Breast epithelium (tissue), 4 donors: ENCODE results near the gene IL1RN. TPM values are rescaled to one million over a fixed set of nuclear protein-coding genes. Genes with fewer than 3 reads are reported as not detected.
A peak's percentile ranks its signal among the peaks of the same experiment; 100 is the strongest.

Source experiments
- DNase-seq, 2 donors: peaks; one replicate each; pipeline ENCODE4 v3.0.0-alpha.2; 2019; ENCODE audit warnings: low spot score in 2 of 2
- H3K27ac ChIP-seq, 2 donors: fragments of 200-600 bp; sonication (generic) in 1 of 2; one replicate each; pipeline ENCODE4 v1.5.1; 2016 to 2019; ENCODE audit warnings: mild to moderate bottlenecking in 1 of 2
- H3K27me3 ChIP-seq, 2 donors: fragments of 200-600 bp; sonication (generic) in 1 of 2; one replicate each; pipeline versions ENCODE4 v1.5.1 to v1.6.0; 2017 to 2019; ENCODE audit warnings: control low read depth in 1 of 2, mild to moderate bottlenecking in 1 of 2
- H3K36me3 ChIP-seq: fragments of 200-600 bp; one replicate; pipeline ENCODE4 v1.5.1; 2019
- H3K4me1 ChIP-seq, 2 donors: fragments of 200-600 bp; sonication (generic); one replicate each; pipeline ENCODE4 v1.5.1; 2016 to 2019; ENCODE audit warnings: control low read depth in 1 of 2
- H3K4me3 ChIP-seq, 3 donors: fragments of 200-600 bp; sonication (generic); 1 replicate in 2 of 3; 2 replicates in 1 of 3; pipeline ENCODE4 v1.5.1; 2016 to 2019; ENCODE audit warnings: mild to moderate bottlenecking in 3 of 3, moderate library complexity in 2 of 3
- H3K9me3 ChIP-seq, 2 donors: fragments of 200-600 bp; sonication (generic) in 1 of 2; one replicate each; pipeline ENCODE4 v1.5.1; 2016 to 2019; ENCODE audit warnings: control low read depth in 1 of 2
- CTCF ChIP-seq, 3 donors: fragments of 450-650 bp; IDR thresholded peaks; one replicate each; pipeline ENCODE4 v1.5.1; 2016 to 2017; ENCODE audit warnings: antibody characterized with exemption in 3 of 3, mild to moderate bottlenecking in 3 of 3, moderate library complexity in 3 of 3
- POLR2A ChIP-seq: fragments of 450-650 bp; IDR thresholded peaks from one replicate; pipeline ENCODE4 v1.6.1; 2016; ENCODE audit warnings: antibody characterized with exemption, mild to moderate bottlenecking, moderate library complexity
- POLR2AphosphoS5 ChIP-seq, 3 donors: sonication (generic); formaldehyde crosslinking; IDR thresholded peaks; one replicate each; pipeline ENCODE4 v1.6.1; 2017; ENCODE audit warnings: antibody characterized with exemption in 3 of 3
- intact Hi-C: fragments of 100-400 bp; cut with DNase I; formaldehyde crosslinking; loops from one replicate; pipeline ENCODE4 v1.15.1; 2023; ENCODE audit warnings: low total_unique reads
- total RNA-seq, 3 donors: library from RNA; depleted of rRNA; stranded (reverse); fragments of >200 nt; gene quantifications; one replicate each; pipeline ENCODE4 v1.1.0, GENCODE V29; 2016

IL1RN gene
- total RNA-seq, 3 donors from 2014 or later = 0.66 to 3.8 (median 1.6) TPM

GRCh38 chr2:113155331-113155730 is 27.9 kb downstream of the IL1RN start:
- H3K36me3 ChIP-seq = no peaks in the 10 kb centered on the region
- no peak overlapping the region for H3K27ac ChIP-seq
- H3K27me3 ChIP-seq = no peaks in the 10 kb centered on the region
- intact Hi-C loops = no loop called here
- TF ChIP-seq POLR2AphosphoS5 (IDR thresholded peaks at IDR 0.05) (no peak), POLR2A (no peak), CTCF (IDR thresholded peaks at IDR 0.05) (no peak)
- H3K9me3 ChIP-seq = no peaks in the 10 kb centered on the region
- DNase-seq = no peak
- H3K4me3 ChIP-seq = no peak overlapping the region
- H3K4me1 ChIP-seq = no peaks in the 10 kb centered on the region

- H3K27ac ChIP-seq = peak overlapping the region; percentile 82 to 93
- intact Hi-C loops = no loop called here
- no peaks in the 10 kb centered on the region for H3K27me3 ChIP-seq
- H3K9me3 ChIP-seq = no peaks in the 10 kb centered on the region
- no peaks in the 10 kb centered on the region for H3K4me1 ChIP-seq
- peak overlapping the region in 2 of 3 donors; percentile 62 to 74 for H3K4me3 ChIP-seq
- TF ChIP-seq CTCF (IDR thresholded peaks at IDR 0.05) (no peak), POLR2A (no peak), POLR2AphosphoS5 (IDR thresholded peaks at IDR 0.05) (no peak)
- no peaks in the 10 kb centered on the region for H3K36me3 ChIP-seq
- no peak for DNase-seq
These were observed 29.1 kb downstream of the IL1RN start for GRCh38 chr2:113156278-113157117.

GRCh38 chr2:113157118-113157896 is 29.9 kb downstream of the IL1RN start:
- Histone ChIP-seq H3K4me1 (no peaks in the 10 kb centered on the region), H3K27ac (peak overlapping the region; percentile 82 to 93), H3K27me3 (no peaks in the 10 kb centered on the region), H3K36me3 (no peaks in the 10 kb centered on the region), H3K9me3 (no peaks in the 10 kb centered on the region), H3K4me3 (peak overlapping the region; percentile 26 to 74 (median 62))
- TF ChIP-seq POLR2AphosphoS5 (IDR thresholded peaks at IDR 0.05) (no peak), POLR2A (no peak), CTCF (IDR thresholded peaks at IDR 0.05) (no peak)
- peak in 1 of 2 donors; percentile 81 for DNase-seq
- intact Hi-C loops = no loop called here

GRCh38 chr2:113157897-113158753 is 30.7 kb downstream of the IL1RN start:
- Histone ChIP-seq H3K27ac (peak overlapping the region; percentile 82 to 93), H3K27me3 (no peaks in the 10 kb centered on the region), H3K4me1 (no peaks in the 10 kb centered on the region), H3K4me3 (peak overlapping the region; percentile 26 to 74 (median 62)), H3K9me3 (no peaks in the 10 kb centered on the region), H3K36me3 (no peaks in the 10 kb centered on the region)
- intact Hi-C loops = no loop called here
- no peak for DNase-seq
- no peak for TF ChIP-seq POLR2A
- no peak for TF ChIP-seq POLR2AphosphoS5 (IDR thresholded peaks at IDR 0.05)
- TF ChIP-seq CTCF (IDR thresholded peaks at IDR 0.05) = no peak
